HepG2 (cell line): ENCODE results near the gene ATPAF2. TPM values are rescaled to one million over a fixed set of nuclear protein-coding genes. Genes with fewer than 3 reads are reported as not detected.

ENCODE experiments used
- ATAC-seq: fragments of 200-7000 bp; cut with Tn5 transposase; 3 replicates; pipeline ENCODE4 v1.9.1; 2020; ENCODE audit warnings: mild to moderate bottlenecking, moderate library complexity
- BruUV-seq: library from RNA; stranded (reverse); fragments of 400-500 nt; replicated peaks from 2 replicates; lab custom pipeline; 2021; lab: Mats Ljungman, UMichigan
- CTCF ChIA-PET: fragments of 300-600 bp; formaldehyde crosslinking; extraction: SDS; loops from one replicate; lab custom pipeline; 2021; ENCODE audit warnings: low total read pairs, inconsistent platforms, low intra/inter-chr PET ratio; lab: Yijun Ruan, JAX
- POLR2A ChIA-PET: fragments of 350-600 bp; sonication (Branson Sonifier 250); formaldehyde crosslinking; loops from one replicate; lab custom pipeline; 2020; ENCODE audit warnings: antibody characterized with exemption, inconsistent platforms; lab: Yijun Ruan, JAX
- DNase-seq: peaks from one replicate; pipeline ENCODE4 v3.0.0-alpha.2; 2015; ENCODE audit warnings: low spot score
- FAIRE-seq: peaks from 3 replicates; lab custom pipeline; 2011; peaks lifted over from hg19 to GRCh38; lab: Jason Lieb, UNC
- H2AFZ ChIP-seq: one replicate; pipeline ENCODE4 v1.6.1; 2011; ENCODE audit warnings: low read length, inconsistent platforms
- H3K27ac ChIP-seq: fragments of 300-600 bp; 3 replicates; pipeline ENCODE4 v1.8.0; 2011; ENCODE audit warnings: mixed run types, mild to moderate bottlenecking, mixed read lengths, low read length, inconsistent platforms; ENCODE audit not compliant: insufficient read depth; ENCODE audit errors: extremely low read length
- H3K27me3 ChIP-seq, 2 experiments: fragments of 200-600 bp in 1 of 2; 2 replicates in 1 of 2; 3 replicates in 1 of 2; pipeline versions ENCODE4 v1.6.0 to v1.8.0; 2011; ENCODE audit warnings: low read length in 2 of 2, mild to moderate bottlenecking in 2 of 2, moderate library complexity in 2 of 2, inconsistent platforms in 1 of 2; ENCODE audit not compliant: insufficient read depth in 2 of 2, control insufficient read depth in 1 of 2
- H3K36me3 ChIP-seq, 2 experiments: fragments of 200-600 bp in 1 of 2; replicated peaks in 1 of 2; 2 replicates in 1 of 2; 3 replicates in 1 of 2; pipeline versions ENCODE4 v1.5.1 to v1.8.0; 2011; ENCODE audit warnings: low read length in 2 of 2, inconsistent platforms in 1 of 2; ENCODE audit not compliant: insufficient read depth in 2 of 2, control insufficient read depth in 1 of 2
- H3K4me1 ChIP-seq: 2 replicates; pipeline ENCODE4 v1.5.1; 2012; ENCODE audit warnings: low read length, inconsistent platforms; ENCODE audit not compliant: insufficient read depth
- H3K4me2 ChIP-seq: 2 replicates; pipeline ENCODE4 v1.6.0; 2011; ENCODE audit warnings: low read depth, low read length, inconsistent platforms
- H3K4me3 ChIP-seq, 3 experiments: fragments of 200-600 bp in 1 of 3; sonication (generic), shearing (Covaris generic) in 1 of 3; replicated peaks in 1 of 3; 2 replicates each; pipeline ENCODE4 v1.5.1; 2011 to 2016; ENCODE audit warnings: low read length in 3 of 3, inconsistent platforms in 2 of 3, low read depth in 2 of 3, mild to moderate bottlenecking in 2 of 3, control low read depth in 1 of 3, mixed read lengths in 1 of 3; ENCODE audit not compliant: insufficient read depth in 1 of 3
- H3K79me2 ChIP-seq: one replicate; pipeline ENCODE4 v1.6.1; 2011; ENCODE audit warnings: low read length, inconsistent platforms; ENCODE audit not compliant: insufficient read depth
- H3K9ac ChIP-seq: 2 replicates; pipeline ENCODE4 v1.6.0; 2011; ENCODE audit warnings: mild to moderate bottlenecking, low read depth, low read length, inconsistent platforms; ENCODE audit not compliant: insufficient read depth
- H3K9me3 ChIP-seq: 2 replicates; pipeline ENCODE4 v1.5.1; 2012; ENCODE audit warnings: mild to moderate bottlenecking, low read length
- H4K20me1 ChIP-seq: 2 replicates; pipeline ENCODE4 v1.6.0; 2011; ENCODE audit warnings: inconsistent platforms, mild to moderate bottlenecking, low read length, moderate library complexity; ENCODE audit not compliant: insufficient read depth
- CENPX ChIP-seq: sonication (generic); formaldehyde crosslinking; IDR thresholded peaks from 2 replicates; pipeline ENCODE4 v1.9.0; 2021; ENCODE audit warnings: mild to moderate bottlenecking, missing genetic modification reagents, moderate library complexity
- HMG20A ChIP-seq: IDR thresholded peaks from 2 replicates; pipeline ENCODE4 v1.6.1; 2016; ENCODE audit warnings: borderline replicate concordance
- HOXD1 ChIP-seq: sonication (generic); formaldehyde crosslinking; IDR thresholded peaks from 2 replicates; pipeline ENCODE4 v1.5.0; 2020; ENCODE audit warnings: missing genetic modification reagents
- IKZF4 ChIP-seq: sonication (generic); formaldehyde crosslinking; IDR thresholded peaks from 2 replicates; pipeline ENCODE4 v1.5.1; 2020; ENCODE audit warnings: borderline replicate concordance, mild to moderate bottlenecking, low read depth, missing genetic modification reagents; ENCODE audit errors: not compliant biosample characterization
- MAX ChIP-seq: IDR thresholded peaks from 2 replicates; pipeline ENCODE4 v1.6.1; 2012; ENCODE audit warnings: inconsistent platforms
- MXI1 ChIP-seq: IDR thresholded peaks from 3 replicates; pipeline ENCODE4 v1.6.1; 2012; ENCODE audit warnings: low read depth, low read length, inconsistent platforms, borderline replicate concordance
- MYNN ChIP-seq: sonication (generic); formaldehyde crosslinking; IDR thresholded peaks from 2 replicates; pipeline ENCODE4 v1.4.0; 2020; ENCODE audit warnings: mild to moderate bottlenecking, low read depth, missing genetic modification reagents
- NCOA2 ChIP-seq: sonication (generic); formaldehyde crosslinking; IDR thresholded peaks from 2 replicates; pipeline ENCODE4 v1.8.0; 2022; ENCODE audit warnings: inconsistent platforms
- NPAS2 ChIP-seq: sonication (generic); formaldehyde crosslinking; IDR thresholded peaks from 2 replicates; pipeline ENCODE4 v1.8.0; 2022; ENCODE audit warnings: mild to moderate bottlenecking, missing genetic modification reagents, borderline replicate concordance
- RBM22 ChIP-seq: fragments of 200-400 bp; formaldehyde crosslinking; optimal IDR thresholded peaks from 2 replicates; pipeline ENCODE3; 2017; ENCODE audit warnings: mild to moderate bottlenecking, low read length, moderate library complexity
- SAFB2 ChIP-seq: sonication (generic); formaldehyde crosslinking; IDR thresholded peaks from 2 replicates; pipeline ENCODE4 v1.5.1; 2020; ENCODE audit warnings: missing genetic modification reagents, low read depth, mild to moderate bottlenecking, borderline replicate concordance
- THAP11 ChIP-seq: IDR thresholded peaks from 2 replicates; pipeline ENCODE4 v1.6.1; 2016; ENCODE audit warnings: missing biosample characterization, missing genetic modification reagents
- ZKSCAN8 ChIP-seq: IDR thresholded peaks from 2 replicates; pipeline ENCODE4 v1.6.1; 2016; ENCODE audit warnings: borderline replicate concordance, missing genetic modification reagents, missing compliant biosample characterization
- ZNF446 ChIP-seq: sonication (generic); formaldehyde crosslinking; IDR thresholded peaks from 2 replicates; pipeline ENCODE4 v1.5.0; 2020; ENCODE audit warnings: mild to moderate bottlenecking, missing genetic modification reagents
- WGBS: methylation state at CpG from one replicate; pipeline ENCODE4 v1.1.6; 2017; ENCODE audit warnings: low lambda C conversion rate; 5-methylcytosine and 5-hydroxymethylcytosine counted together
- in situ Hi-C: cut with HindIII; loops from 2 replicates; pipeline ENCODE4 v1.10.0; 2017; ENCODE audit warnings: low pct_unique_long_range_greater_than_20kb; ENCODE audit not compliant: extremely low pct_ligation_motif_present
- intact Hi-C: fragments of 100-400 bp; cut with micrococcal nuclease; formaldehyde crosslinking; loops from one replicate; pipeline ENCODE4 v1.10.0; 2022; ENCODE audit not compliant: unreplicated experiment
- polyA plus RNA-seq, 8 experiments: library from polyadenylated mRNA; depleted of rRNA in 3 of 8; stranded (reverse) in 7 of 8; unstranded in 1 of 8; fragments of >200 nt; fragmentation: Illumina TruSeq in 4 of 8; extraction: Trizol in 4 of 8; gene quantifications; 2 replicates each; pipeline versions ENCODE4 v1.2.1 to v1.2.3, GENCODE V29; 2011 to 2016; ENCODE audit warnings: low read depth in 4 of 8, missing spikeins in 1 of 8, mixed read lengths in 1 of 8; ENCODE audit not compliant: insufficient read depth in 1 of 8
- total RNA-seq, 5 experiments: library from RNA; depleted of rRNA; stranded (reverse); fragments of >200 nt; fragmentation: Illumina TruSeq; extraction: Trizol; gene quantifications; 2 replicates each; pipeline ENCODE4 v1.2.3, GENCODE V29; 2016; ENCODE audit warnings: low read depth in 1 of 5
- TF ChIP-seq, protein P1 (sequence below): sonication (generic); formaldehyde crosslinking; conservative IDR thresholded peaks from 2 replicates; pipeline ENCODE4 v1.4.0; 2020; ENCODE audit warnings: missing genetic modification reagents
- TF ChIP-seq, protein P2 (sequence below): sonication (generic); formaldehyde crosslinking; IDR thresholded peaks from 2 replicates; pipeline ENCODE4 v1.4.0; 2020; ENCODE audit warnings: low read depth, missing genetic modification reagents
- TF ChIP-seq, protein P3 (sequence below): IDR thresholded peaks from 2 replicates; pipeline ENCODE4 v1.6.1; 2016; ENCODE audit warnings: missing biosample characterization, missing genetic modification reagents, low read depth

ATPAF2 gene
- total and polyA plus RNA-seq, 2 of the 13 experiments (the other 11 are each of a cell fraction or from before 2014, with no cell fraction given), result 15.0 to 16.5 TPM

DNA sequence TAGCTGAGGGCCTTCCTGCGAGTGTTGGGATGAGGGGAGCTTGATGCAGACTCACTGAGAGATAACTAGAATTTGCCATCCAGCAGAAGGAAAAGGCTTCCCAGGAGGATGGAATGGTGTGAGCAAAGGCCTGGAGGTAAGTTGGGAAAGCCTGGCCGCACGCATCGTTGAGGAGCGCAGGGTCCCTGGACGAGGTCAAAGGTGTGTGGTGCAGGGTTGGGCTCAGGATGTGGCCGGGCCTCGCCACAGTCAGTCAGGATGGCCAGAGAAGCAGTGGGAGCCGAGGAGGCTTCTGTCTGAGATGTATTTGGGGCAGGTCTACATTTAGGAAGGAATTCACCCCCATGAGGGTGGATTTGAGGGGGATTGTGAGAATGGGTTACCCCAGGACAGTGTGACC lies 49.9 kb downstream of the ATPAF2 start (continued):
- no peak for TF ChIP-seq IKZF4 (CRISPR knock-in tag)
- TF ChIP-seq, protein P1, sequence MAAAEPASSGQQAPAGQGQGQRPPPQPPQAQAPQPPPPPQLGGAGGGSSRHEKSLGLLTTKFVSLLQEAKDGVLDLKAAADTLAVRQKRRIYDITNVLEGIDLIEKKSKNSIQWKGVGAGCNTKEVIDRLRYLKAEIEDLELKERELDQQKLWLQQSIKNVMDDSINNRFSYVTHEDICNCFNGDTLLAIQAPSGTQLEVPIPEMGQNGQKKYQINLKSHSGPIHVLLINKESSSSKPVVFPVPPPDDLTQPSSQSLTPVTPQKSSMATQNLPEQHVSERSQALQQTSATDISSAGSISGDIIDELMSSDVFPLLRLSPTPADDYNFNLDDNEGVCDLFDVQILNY (CRISPR knock-in tag), result no peak
- TF ChIP-seq THAP11, result no peak
- no peak for TF ChIP-seq ZKSCAN8
- TF ChIP-seq, protein P2, sequence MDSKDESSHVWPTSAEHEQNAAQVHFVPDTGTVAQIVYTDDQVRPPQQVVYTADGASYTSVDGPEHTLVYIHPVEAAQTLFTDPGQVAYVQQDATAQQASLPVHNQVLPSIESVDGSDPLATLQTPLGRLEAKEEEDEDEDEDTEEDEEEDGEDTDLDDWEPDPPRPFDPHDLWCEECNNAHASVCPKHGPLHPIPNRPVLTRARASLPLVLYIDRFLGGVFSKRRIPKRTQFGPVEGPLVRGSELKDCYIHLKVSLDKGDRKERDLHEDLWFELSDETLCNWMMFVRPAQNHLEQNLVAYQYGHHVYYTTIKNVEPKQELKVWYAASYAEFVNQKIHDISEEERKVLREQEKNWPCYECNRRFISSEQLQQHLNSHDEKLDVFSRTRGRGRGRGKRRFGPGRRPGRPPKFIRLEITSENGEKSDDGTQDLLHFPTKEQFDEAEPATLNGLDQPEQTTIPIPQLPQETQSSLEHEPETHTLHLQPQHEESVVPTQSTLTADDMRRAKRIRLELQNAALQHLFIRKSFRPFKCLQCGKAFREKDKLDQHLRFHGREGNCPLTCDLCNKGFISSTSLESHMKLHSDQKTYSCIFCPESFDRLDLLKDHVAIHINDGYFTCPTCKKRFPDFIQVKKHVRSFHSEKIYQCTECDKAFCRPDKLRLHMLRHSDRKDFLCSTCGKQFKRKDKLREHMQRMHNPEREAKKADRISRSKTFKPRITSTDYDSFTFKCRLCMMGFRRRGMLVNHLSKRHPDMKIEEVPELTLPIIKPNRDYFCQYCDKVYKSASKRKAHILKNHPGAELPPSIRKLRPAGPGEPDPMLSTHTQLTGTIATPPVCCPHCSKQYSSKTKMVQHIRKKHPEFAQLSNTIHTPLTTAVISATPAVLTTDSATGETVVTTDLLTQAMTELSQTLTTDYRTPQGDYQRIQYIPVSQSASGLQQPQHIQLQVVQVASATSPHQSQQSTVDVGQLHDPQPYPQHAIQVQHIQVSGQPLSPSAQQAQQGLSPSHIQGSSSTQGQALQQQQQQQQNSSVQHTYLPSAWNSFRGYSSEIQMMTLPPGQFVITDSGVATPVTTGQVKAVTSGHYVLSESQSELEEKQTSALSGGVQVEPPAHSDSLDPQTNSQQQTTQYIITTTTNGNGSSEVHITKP (CRISPR knock-in tag), result no peak
- TF ChIP-seq CENPX (CRISPR knock-in tag), result no peak
- TF ChIP-seq MXI1, result no peak

DNA sequence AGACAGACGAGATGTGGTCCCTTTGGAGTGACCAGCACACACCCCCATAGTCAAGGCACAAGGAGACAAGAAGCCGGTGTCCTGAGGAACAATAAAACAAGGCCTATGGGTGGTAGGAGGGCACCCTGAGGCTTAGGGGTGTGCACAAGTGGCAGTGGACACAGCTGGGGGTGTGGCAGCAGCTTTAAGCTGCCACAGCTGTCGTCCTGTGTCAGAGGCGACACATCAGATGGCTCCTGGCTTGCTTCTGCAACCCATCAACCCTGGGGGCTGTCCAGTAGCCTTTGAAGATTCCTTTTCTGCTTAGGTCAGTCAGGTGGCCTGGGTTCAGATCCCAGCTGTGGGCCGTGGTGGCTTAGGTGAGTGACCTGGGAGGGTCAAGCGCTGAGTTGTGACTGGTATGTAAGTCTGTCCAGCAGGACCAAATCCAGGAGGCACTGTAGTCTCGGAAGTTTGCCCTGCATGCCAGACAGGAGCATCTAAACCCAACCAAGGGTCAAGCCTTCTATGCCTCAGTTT lies 50.5 kb downstream of the ATPAF2 start:
- FAIRE-seq, result no peak
- in situ Hi-C loops, result no loop called here
- Histone ChIP-seq H3K4me1 (peaks cover 5% of the 10 kb centered on the region), H3K9me3 (no peaks in the 10 kb centered on the region), H3K4me3 (no peak overlapping the region), H3K4me2 (no peak overlapping the region), H3K27me3 (peaks cover 0 to 22% of the 10 kb centered on the region in 2 experiments; a peak in 3 of 5 replicates), H3K9ac (no peak overlapping the region), H2AFZ (no peak overlapping the region), H3K79me2 (no peaks in the 10 kb centered on the region), H3K27ac (no peak overlapping the region), H3K36me3 (no peaks in the 10 kb centered on the region), H4K20me1 (no peaks in the 10 kb centered on the region)
- ATAC-seq, result no peak
- intact Hi-C loops, result no loop called here
- WGBS, result 41% methylated on average over 4 of the region's 7 CpGs
- no TSS peak for BruUV-seq
- ChIA-PET CTCF (no interaction called here), POLR2A (no interaction called here)
- no peak for DNase-seq
- TF ChIP-seq HOXD1 (CRISPR knock-in tag) (no peak), SAFB2 (no peak), ZNF446 (CRISPR knock-in tag) (no peak), RBM22 (no peak), NPAS2 (no peak), MAX (no peak), MYNN (CRISPR knock-in tag) (no peak), NCOA2 (CRISPR knock-in tag) (no peak), HMG20A (CRISPR knock-in tag) (no peak)
- TF ChIP-seq, protein P3, sequence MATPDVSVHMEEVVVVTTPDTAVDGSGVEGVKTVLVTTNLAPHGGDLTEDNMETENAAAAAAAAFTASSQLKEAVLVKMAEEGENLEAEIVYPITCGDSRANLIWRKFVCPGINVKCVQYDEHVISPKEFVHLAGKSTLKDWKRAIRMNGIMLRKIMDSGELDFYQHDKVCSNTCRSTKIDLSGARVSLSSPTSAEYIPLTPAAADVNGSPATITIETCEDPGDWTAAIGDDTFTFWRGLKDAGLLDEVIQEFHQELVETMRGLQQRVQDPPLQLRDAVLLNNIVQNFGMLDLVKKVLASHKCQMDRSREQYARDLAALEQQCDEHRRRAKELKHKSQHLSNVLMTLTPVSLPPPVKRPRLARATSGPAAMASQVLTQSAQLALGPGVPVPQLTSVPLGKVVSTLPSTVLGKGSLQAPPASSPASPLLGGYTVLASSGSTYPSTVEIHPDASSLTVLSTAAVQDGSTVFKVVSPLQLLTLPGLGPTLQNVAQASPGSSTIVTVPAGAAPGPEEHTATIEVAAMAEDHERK (CRISPR knock-in tag), result no peak
